HepG2 (cell line): ENCODE results near the gene MCM10. TPM values are rescaled to one million over a fixed set of nuclear protein-coding genes. Genes with fewer than 3 reads are reported as not detected.
A peak's percentile ranks its signal among the peaks of the same experiment; 100 is the strongest.

Experiments used
- BRD4 ChIP-seq: sonication (generic); formaldehyde crosslinking; IDR thresholded peaks from 2 replicates; pipeline ENCODE4 v1.4.0; 2020; ENCODE audit warnings: missing genetic modification reagents
- EP300 ChIP-seq, 3 experiments: sonication (generic) in 1 of 3; formaldehyde crosslinking in 1 of 3; IDR thresholded peaks; 2 replicates each; pipeline versions ENCODE4 v1.5.1 to v1.6.1; 2011 to 2020; ENCODE audit warnings: low read depth in 2 of 3, low read length in 2 of 3, borderline replicate concordance in 1 of 3, improper control_type of control experiment in 1 of 3, mild to moderate bottlenecking in 1 of 3, missing genetic modification reagents in 1 of 3, moderate library complexity in 1 of 3
- FOXJ3 ChIP-seq: sonication (generic); formaldehyde crosslinking; IDR thresholded peaks from 2 replicates; pipeline ENCODE4 v1.4.0; 2020; ENCODE audit warnings: missing genetic modification reagents, mild to moderate bottlenecking, borderline replicate concordance
- FOXM1 ChIP-seq: sonication (generic); formaldehyde crosslinking; IDR thresholded peaks from 2 replicates; pipeline ENCODE4 v1.5.0; 2020; ENCODE audit warnings: missing genetic modification reagents
- HDAC2 ChIP-seq: sonication (generic); formaldehyde crosslinking; IDR thresholded peaks from 2 replicates; pipeline ENCODE4 v1.4.0; 2020; ENCODE audit warnings: missing genetic modification reagents
- KDM2A ChIP-seq: sonication (generic); formaldehyde crosslinking; IDR thresholded peaks from 2 replicates; pipeline ENCODE4 v1.4.0; 2020; ENCODE audit warnings: low read depth, missing genetic modification reagents, borderline replicate concordance
- MTF2 ChIP-seq: sonication (generic); formaldehyde crosslinking; IDR thresholded peaks from 2 replicates; pipeline ENCODE4 v1.5.0; 2020; ENCODE audit warnings: missing genetic modification reagents, borderline replicate concordance
- MXD1 ChIP-seq: sonication (generic); formaldehyde crosslinking; IDR thresholded peaks from 2 replicates; pipeline ENCODE4 v1.4.0; 2020; ENCODE audit warnings: mild to moderate bottlenecking, missing genetic modification reagents
- MXI1 ChIP-seq: IDR thresholded peaks from 3 replicates; pipeline ENCODE4 v1.6.1; 2012; ENCODE audit warnings: low read depth, low read length, inconsistent platforms, borderline replicate concordance
- MYNN ChIP-seq: sonication (generic); formaldehyde crosslinking; IDR thresholded peaks from 2 replicates; pipeline ENCODE4 v1.4.0; 2020; ENCODE audit warnings: mild to moderate bottlenecking, low read depth, missing genetic modification reagents
- NCOA2 ChIP-seq: sonication (generic); formaldehyde crosslinking; IDR thresholded peaks from 2 replicates; pipeline ENCODE4 v1.8.0; 2022; ENCODE audit warnings: inconsistent platforms
- NFATC3 ChIP-seq: sonication (generic); formaldehyde crosslinking; IDR thresholded peaks from 2 replicates; pipeline ENCODE4 v1.5.1; 2020; ENCODE audit warnings: mild to moderate bottlenecking, missing genetic modification reagents
- NR2C2 ChIP-seq: sonication (generic); formaldehyde crosslinking; IDR thresholded peaks from 2 replicates; pipeline ENCODE4 v1.4.0; 2020; ENCODE audit warnings: missing genetic modification reagents, mild to moderate bottlenecking, moderate library complexity, borderline replicate concordance
- NR2F2 ChIP-seq: IDR thresholded peaks from 2 replicates; pipeline ENCODE4 v1.6.1; 2012; ENCODE audit warnings: low read depth, inconsistent platforms, borderline replicate concordance
- POLR2G ChIP-seq: fragments of 200-400 bp; formaldehyde crosslinking; IDR thresholded peaks from 2 replicates; pipeline ENCODE4 v1.6.1; 2018; ENCODE audit warnings: mild to moderate bottlenecking, low read depth, low read length, moderate library complexity
- REL ChIP-seq: sonication (generic); formaldehyde crosslinking; conservative IDR thresholded peaks from 2 replicates; pipeline ENCODE4 v1.8.0; 2022; ENCODE audit warnings: mild to moderate bottlenecking, missing genetic modification reagents, moderate library complexity
- SMC3 ChIP-seq: IDR thresholded peaks from 2 replicates; pipeline ENCODE4 v1.6.1; 2011; ENCODE audit warnings: low read length, improper control_type of control experiment
- TBX3 ChIP-seq: fragments of 450-650 bp; IDR thresholded peaks from 2 replicates; pipeline ENCODE4 v1.6.1; 2017; ENCODE audit warnings: antibody characterized with exemption, mild to moderate bottlenecking, inconsistent platforms, borderline replicate concordance
- THAP9 ChIP-seq: sonication (generic); formaldehyde crosslinking; IDR thresholded peaks from 2 replicates; pipeline ENCODE4; 2020; ENCODE audit warnings: missing genetic modification reagents, mild to moderate bottlenecking, borderline replicate concordance
- ZHX2 ChIP-seq, 2 experiments: sonication (generic) in 1 of 2; formaldehyde crosslinking in 1 of 2; IDR thresholded peaks; 2 replicates each; pipeline versions ENCODE4 v1.6.1 to v1.9.0; 2014 to 2022; ENCODE audit warnings: antibody characterized with exemption in 1 of 2, borderline replicate concordance in 1 of 2, inconsistent platforms in 1 of 2, low read depth in 1 of 2, missing genetic modification reagents in 1 of 2
- ZNF354B ChIP-seq: sonication (generic); formaldehyde crosslinking; IDR thresholded peaks from 2 replicates; pipeline ENCODE4 v1.8.0; 2022; ENCODE audit warnings: mild to moderate bottlenecking, missing genetic modification reagents
- ZNF564 ChIP-seq: sonication (generic); formaldehyde crosslinking; IDR thresholded peaks from 2 replicates; pipeline ENCODE4 v1.8.1; 2023; ENCODE audit warnings: mild to moderate bottlenecking, missing genetic modification reagents
- polyA plus RNA-seq, 8 experiments: library from polyadenylated mRNA; depleted of rRNA in 3 of 8; stranded (reverse) in 7 of 8; unstranded in 1 of 8; fragments of >200 nt; fragmentation: Illumina TruSeq in 4 of 8; extraction: Trizol in 4 of 8; gene quantifications; 2 replicates each; pipeline versions ENCODE4 v1.2.1 to v1.2.3, GENCODE V29; 2011 to 2016; ENCODE audit warnings: low read depth in 4 of 8, missing spikeins in 1 of 8, mixed read lengths in 1 of 8; ENCODE audit not compliant: insufficient read depth in 1 of 8
- total RNA-seq, 5 experiments: library from RNA; depleted of rRNA; stranded (reverse); fragments of >200 nt; fragmentation: Illumina TruSeq; extraction: Trizol; gene quantifications; 2 replicates each; pipeline ENCODE4 v1.2.3, GENCODE V29; 2016; ENCODE audit warnings: low read depth in 1 of 5

MCM10 gene
- total and polyA plus RNA-seq, 2 of the 13 experiments (the other 11 are each of a cell fraction or from before 2014, with no cell fraction given): 2.8 to 31.3 TPM

GRCh38 chr10:13173616-13174015 is 12.3 kb downstream of the MCM10 start (continued):
- TF ChIP-seq ZHX2 (IDR thresholded peaks at IDR 0.05; ENCODE audit: low read depth) (no peak), ZHX2 (CRISPR knock-in tag; IDR thresholded peaks at IDR 0.05; ENCODE audit: borderline replicate concordance) (no peak), KDM2A (no peak), FOXM1 (CRISPR knock-in tag) (no peak), FOXJ3 (CRISPR knock-in tag) (peak; percentile 41; the same call in 1 of the 2 replicates), REL (CRISPR knock-in tag) (no peak), NCOA2 (CRISPR knock-in tag) (peak; percentile 20; the same call in 1 of the 2 replicates), MTF2 (no peak), EP300 (IDR thresholded peaks at IDR 0.05; ENCODE audit: low read depth in 2 of 2, low read length in 2 of 2) (peak in 1 of 2 experiments; percentile 77; a peak in 2 of 4 replicates), EP300 (CRISPR knock-in tag; IDR thresholded peaks at IDR 0.05; ENCODE audit: borderline replicate concordance) (no peak), TBX3 (no peak), NFATC3 (CRISPR knock-in tag) (no peak), HDAC2 (CRISPR knock-in tag) (peak; percentile 31; the same call in 1 of the 2 replicates), THAP9 (no peak), SMC3 (no peak), MYNN (CRISPR knock-in tag) (no peak), POLR2G (no peak), NR2F2 (peak; percentile 31; the same call in 1 of the 2 replicates), ZNF354B (no peak), MXD1 (CRISPR knock-in tag) (no peak), BRD4 (no peak), MXI1 (no peak), ZNF564 (CRISPR knock-in tag) (no peak), NR2C2 (CRISPR knock-in tag) (peak; percentile 68)
